SHP77 (cell line): Measurements from ENCODE around the gene FHIT.

Experiments used
- DNase-seq, 2 experiments: peaks; one replicate each; lab custom pipeline; 2025; lab: John Stamatoyannopoulos, UW

Gene FHIT

GRCh38 chr3:60102154-60102553, 1149.1 kb downstream of the FHIT start:
- no peak for DNase-seq

- DNase-seq, result no peak
These were observed 1149.6 kb downstream of the FHIT start for GRCh38 chr3:60101621-60102020.

GRCh38 chr3:60096403-60096802, 1154.8 kb downstream of the FHIT start:
- no peak for DNase-seq

- no peak for DNase-seq
These were observed 1155.3 kb downstream of the FHIT start for GRCh38 chr3:60095930-60096329.

GRCh38 chr3:60095516-60095915, 1155.7 kb downstream of the FHIT start:
- DNase-seq, result no peak

- peak in 1 of 2 experiments; percentile 2 for DNase-seq
These were observed 1156.8 kb downstream of the FHIT start for GRCh38 chr3:60094392-60094947.

- no peak for DNase-seq
These were observed 1160.7 kb downstream of the FHIT start for GRCh38 chr3:60090548-60090947.

GRCh38 chr3:60086811-60087210, 1164.4 kb downstream of the FHIT start:
- DNase-seq, result no peak

GRCh38 chr3:60085649-60086048, 1165.6 kb downstream of the FHIT start:
- DNase-seq, result no peak

- DNase-seq, result no peak
These were observed 1169.7 kb downstream of the FHIT start for GRCh38 chr3:60081381-60082095.

- no peak for DNase-seq
These were observed 1170.6 kb downstream of the FHIT start for GRCh38 chr3:60080648-60081047.

- DNase-seq, result no peak
These were observed 1172.2 kb downstream of the FHIT start for GRCh38 chr3:60079076-60079475.

GRCh38 chr3:60076331-60076730, 1174.9 kb downstream of the FHIT start:
- no peak for DNase-seq

- DNase-seq, result no peak
These were observed 1177.3 kb downstream of the FHIT start for GRCh38 chr3:60073942-60074341.

- DNase-seq, result no peak
These were observed 1178.0 kb downstream of the FHIT start for GRCh38 chr3:60073228-60073627.

GRCh38 chr3:60070366-60070765, 1180.9 kb downstream of the FHIT start:
- no peak for DNase-seq

GRCh38 chr3:60065227-60065868, 1185.9 kb downstream of the FHIT start:
- DNase-seq, result no peak

- no peak for DNase-seq
These were observed 1186.8 kb downstream of the FHIT start for GRCh38 chr3:60064210-60065178.

GRCh38 chr3:60056404-60056803, 1194.8 kb downstream of the FHIT start:
- no peak for DNase-seq

GRCh38 chr3:60055765-60056164, 1195.5 kb downstream of the FHIT start:
- DNase-seq, result no peak

GRCh38 chr3:60053526-60054265, 1197.6 kb downstream of the FHIT start:
- DNase-seq, result no peak

- no peak for DNase-seq
These were observed 1202.8 kb downstream of the FHIT start for GRCh38 chr3:60048447-60048848.
